ENCODE results near the gene ISLR2.
"Not testable (repeated sequence)": the region's sequence is repeated elsewhere in the genome, so short reads cannot be mapped to it uniquely, and the experiment has no call there.

ISLR2 gene

GRCh38 chr15:74158855-74159650, 28.7 kb downstream of the ISLR2 start:
- no peak for DNase-seq

GRCh38 chr15:74159773-74160172, 29.4 kb downstream of the ISLR2 start:
- DNase-seq = no peak

GRCh38 chr15:74160390-74160789, 30.0 kb downstream of the ISLR2 start:
- DNase-seq = not testable (repeated sequence)

- not testable (repeated sequence) for DNase-seq
Measured at GRCh38 chr15:74162195-74162536, 31.8 kb downstream of the ISLR2 start.

GRCh38 chr15:74165461-74165860, 35.1 kb downstream of the ISLR2 start:
- no peak for DNase-seq

GRCh38 chr15:74167891-74168331, 37.5 kb downstream of the ISLR2 start:
- no peak for DNase-seq

- no peak for DNase-seq
Measured at GRCh38 chr15:74168711-74169126, 38.3 kb downstream of the ISLR2 start.

- no peak for DNase-seq
Measured at GRCh38 chr15:74170071-74170844, 39.9 kb downstream of the ISLR2 start.

GRCh38 chr15:74170875-74171578, 40.6 kb downstream of the ISLR2 start:
- no peak for DNase-seq

- no peak for DNase-seq
Measured at GRCh38 chr15:74171965-74172541, 41.7 kb downstream of the ISLR2 start.

- DNase-seq = no peak
Measured at GRCh38 chr15:74172701-74173379, 42.5 kb downstream of the ISLR2 start.

- no peak for DNase-seq
Measured at GRCh38 chr15:74173380-74174218, 43.2 kb downstream of the ISLR2 start, which contains the start of gene ISLR. Gene ISLR, plus strand, starts transcription at chr15:74173710. Its CDS starts 1,149 bp downstream, at chr15:74174859.

- DNase-seq = no peak
Measured at GRCh38 chr15:74174219-74174957, 44.0 kb downstream of the ISLR2 start.

GRCh38 chr15:74174958-74175253, 44.5 kb downstream of the ISLR2 start:
- no peak for DNase-seq

- no peak for DNase-seq
Measured at GRCh38 chr15:74175271-74176191, 45.1 kb downstream of the ISLR2 start.

GRCh38 chr15:74176262-74177214, 46.2 kb downstream of the ISLR2 start:
- DNase-seq = no peak

GRCh38 chr15:74178326-74179100, 48.1 kb downstream of the ISLR2 start:
- no peak for DNase-seq

Data from NCI-H1930 (cell line).